CD4-positive, CD25-positive, alpha-beta regulatory T cell (primary cell): ENCODE results near the gene UBAP2. TPM values are rescaled to one million over a fixed set of nuclear protein-coding genes. Genes with fewer than 3 reads are reported as not detected.
"Not testable (repeated sequence)": the region's sequence is repeated elsewhere in the genome, so short reads cannot be mapped to it uniquely, and the experiment has no call there.

Source experiments
- ATAC-seq, 2 donors: fragments of 150-1000 bp; cut with Tn5 transposase; one replicate each; pipeline ENCODE4 v1.10.0; 2021; ENCODE audit warnings: low read depth in 2 of 2, moderate number of reproducible peaks in 2 of 2, moderate library complexity in 1 of 2
- DNase-seq, 3 donors: peaks; one replicate each; pipeline versions ENCODE4 v3.0.0 to v3.0.0-alpha.2; 2012 to 2022; ENCODE audit warnings: mixed read lengths in 1 of 3
- H3K27ac ChIP-seq: one replicate; pipeline ENCODE4 v1.7.0; 2013; ENCODE audit warnings: mild to moderate bottlenecking, low read length; ENCODE audit not compliant: insufficient read depth, poor library complexity, severe bottlenecking
- H3K27me3 ChIP-seq: one replicate; pipeline ENCODE4 v1.7.0; 2013; ENCODE audit warnings: low read length; ENCODE audit not compliant: control insufficient read depth, insufficient read depth
- H3K36me3 ChIP-seq: one replicate; pipeline ENCODE4 v1.7.0; 2013; ENCODE audit warnings: mild to moderate bottlenecking, low read length, moderate library complexity; ENCODE audit not compliant: control insufficient read depth, insufficient read depth
- H3K4me1 ChIP-seq: 2 replicates; pipeline ENCODE4 v1.7.0; 2013; ENCODE audit warnings: mild to moderate bottlenecking, low read length; ENCODE audit not compliant: insufficient read depth, control insufficient read depth, poor library complexity, severe bottlenecking
- H3K4me3 ChIP-seq: one replicate; pipeline ENCODE4 v1.7.0; 2013; ENCODE audit warnings: low read depth, mild to moderate bottlenecking, low read length, moderate library complexity
- H3K9me3 ChIP-seq, 2 experiments: 1 replicate in 1 of 2; 2 replicates in 1 of 2; pipeline ENCODE4 v1.7.0; 2013; ENCODE audit warnings: low read length in 2 of 2, mild to moderate bottlenecking in 1 of 2, moderate library complexity in 1 of 2; ENCODE audit not compliant: control insufficient read depth in 2 of 2
- H3K27ac Mint-ChIP-seq, 3 donors: one replicate each; pipeline ENCODE4 v1.8.0; 2020 to 2022; ENCODE audit warnings: mild to moderate bottlenecking in 3 of 3, mixed read lengths in 3 of 3, moderate library complexity in 2 of 3
- H3K27me3 Mint-ChIP-seq: one replicate; pipeline ENCODE4 v1.8.0; 2022; ENCODE audit warnings: mild to moderate bottlenecking, mixed read lengths
- H3K36me3 Mint-ChIP-seq: one replicate; pipeline ENCODE4 v1.8.0; 2020; ENCODE audit warnings: mixed read lengths
- H3K4me1 Mint-ChIP-seq, 4 donors: one replicate each; pipeline ENCODE4 v1.8.0; 2020 to 2022; ENCODE audit warnings: mixed read lengths in 4 of 4, mild to moderate bottlenecking in 1 of 4
- H3K4me3 Mint-ChIP-seq, 4 donors: one replicate each; pipeline ENCODE4 v1.8.0; 2020 to 2022; ENCODE audit warnings: mild to moderate bottlenecking in 4 of 4, mixed read lengths in 4 of 4, moderate library complexity in 3 of 4
- H3K9me3 Mint-ChIP-seq, 7 donors: one replicate each; pipeline ENCODE4 v1.8.0; 2020 to 2022; ENCODE audit warnings: mixed read lengths in 7 of 7, mild to moderate bottlenecking in 3 of 7, moderate library complexity in 2 of 7
- polyA plus RNA-seq, 4 donors: library from polyadenylated mRNA; unstranded; fragments of 300-500 nt; fragmentation: Illumina TruSeq; gene quantifications; one replicate each; pipeline ENCODE4 v1.2.3, GENCODE V29; 2021
- total RNA-seq: library from RNA; stranded (reverse); gene quantifications from one replicate; pipeline ENCODE4 v1.2.3, GENCODE V29; 2022

The UBAP2 gene
- total and polyA plus RNA-seq, 5 donors from 2014 or later, result 6.6 to 38.9 (median 9.4) TPM

DNA sequence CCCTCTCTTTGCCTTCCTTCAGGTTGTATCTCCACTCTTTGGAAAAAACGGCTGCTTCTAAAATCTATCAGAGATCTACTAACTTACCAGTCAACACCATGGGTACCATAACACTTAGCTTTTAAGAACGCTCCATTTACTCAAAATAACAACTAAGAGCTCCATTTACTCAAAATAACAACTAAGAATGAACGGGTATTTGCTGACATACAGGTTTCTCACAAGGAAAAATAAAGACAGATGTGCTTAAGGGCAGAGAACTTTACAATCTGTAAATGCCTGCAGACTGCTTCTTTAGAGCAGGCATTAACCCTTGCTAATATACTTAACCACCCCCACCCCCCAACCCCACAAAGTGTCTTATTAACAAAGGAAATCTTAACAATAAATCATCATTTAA, 2.8 kb downstream of the UBAP2 start:
- H3K9me3 ChIP-seq, result no peaks in the 10 kb centered on the region
- Mint-ChIP-seq H3K9me3 (peaks cover 0 to 2% (median 0%) of the 10 kb centered on the region in 7 donors), H3K4me3 (peak overlapping the region in 2 of 4 donors; percentile 22 to 59), H3K27me3 (peaks cover 5% of the 10 kb centered on the region), H3K36me3 (no peaks in the 10 kb centered on the region), H3K4me1 (peaks cover 19 to 49% (median 37%) of the 10 kb centered on the region in 4 donors), H3K27ac (peak overlapping the region in 1 of 3 donors; percentile 63)
- no peaks in the 10 kb centered on the region for H3K27me3 ChIP-seq
- ATAC-seq (no peak), DNase-seq (no peak)
- H3K4me3 ChIP-seq, result no peak overlapping the region
- peaks cover 27% of the 10 kb centered on the region for H3K4me1 ChIP-seq
- no peaks in the 10 kb centered on the region for H3K36me3 ChIP-seq
- no peak overlapping the region for H3K27ac ChIP-seq

DNA sequence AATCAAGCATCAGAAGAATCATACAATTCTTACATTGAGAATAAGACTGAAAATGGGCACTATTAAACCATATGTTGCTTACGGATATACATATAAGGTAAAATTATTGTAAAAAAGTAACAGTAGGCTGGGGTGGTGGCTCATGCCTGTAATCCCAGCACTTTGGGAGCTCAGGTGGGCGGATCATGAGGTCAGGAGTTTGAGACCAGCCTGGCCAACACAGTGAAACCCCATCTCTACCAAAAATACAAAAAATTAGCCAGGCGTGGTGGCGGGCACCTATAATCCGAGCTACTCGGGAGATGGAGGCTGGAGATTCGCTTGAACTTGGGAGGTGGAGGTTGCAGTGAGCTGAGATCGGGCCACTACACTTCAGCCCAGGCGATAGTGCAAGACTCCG, 6.6 kb downstream of the UBAP2 start:
- H3K4me3 Mint-ChIP-seq, H3K9me3 ChIP-seq, H3K27ac Mint-ChIP-seq, H3K27ac ChIP-seq, DNase-seq, H3K4me1 ChIP-seq, ATAC-seq, H3K36me3 ChIP-seq, H3K4me3 ChIP-seq, H3K27me3 Mint-ChIP-seq, H3K36me3 Mint-ChIP-seq, H3K9me3 Mint-ChIP-seq, H3K27me3 ChIP-seq: not testable (repeated sequence)
- H3K4me1 Mint-ChIP-seq, result peaks cover 12 to 32% (median 22%) of the 10 kb centered on the region in 4 donors

DNA sequence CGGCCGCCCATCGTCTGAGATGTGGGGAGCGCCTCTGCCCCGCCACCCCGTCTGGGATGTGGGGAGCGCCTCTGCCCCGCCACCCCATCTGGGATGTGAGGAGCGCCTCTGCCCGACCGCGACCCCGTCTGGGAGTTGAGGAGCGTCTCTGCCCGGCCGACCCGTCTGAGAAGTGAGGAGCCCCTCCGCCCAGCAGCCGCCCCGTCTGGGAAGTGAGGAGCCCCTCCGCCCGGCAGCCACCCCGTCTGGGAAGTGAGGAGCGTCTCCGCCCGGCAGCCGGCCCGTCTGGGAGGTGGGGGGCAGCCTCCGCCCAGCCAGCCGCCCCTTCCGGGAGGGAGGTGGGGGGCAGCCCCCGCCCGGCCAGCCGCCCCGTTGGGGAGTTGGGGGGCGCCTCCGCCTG, 9.8 kb downstream of the UBAP2 start:
- H3K4me3 ChIP-seq, result not testable (repeated sequence)

DNA sequence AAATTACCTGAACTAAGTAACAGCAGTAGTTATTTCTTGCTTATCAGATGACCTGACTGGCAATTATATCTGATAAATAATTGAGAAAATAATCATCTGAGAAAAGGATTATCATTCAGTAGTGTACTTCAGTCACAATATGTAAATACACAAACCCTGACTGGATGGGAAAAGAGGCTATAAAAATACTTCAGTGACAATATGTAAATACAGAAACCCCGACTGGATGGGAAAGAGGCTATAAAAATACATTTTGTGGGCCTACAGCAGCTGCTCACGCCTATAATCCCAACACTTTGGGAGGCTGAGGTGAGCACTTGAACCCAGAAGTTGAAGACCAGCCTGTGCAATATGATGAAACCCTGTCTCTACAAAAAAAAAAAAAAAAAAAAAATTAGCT, 11.1 kb downstream of the UBAP2 start:
- no peaks in the 10 kb centered on the region for H3K4me1 ChIP-seq
- H3K27me3 Mint-ChIP-seq, result peaks cover 5% of the 10 kb centered on the region
- H3K4me1 Mint-ChIP-seq, result peaks cover 19 to 37% (median 23%) of the 10 kb centered on the region in 4 donors
- DNase-seq, result no peak
- H3K9me3 ChIP-seq, result no peaks in the 10 kb centered on the region
- H3K27me3 ChIP-seq, result no peaks in the 10 kb centered on the region
- no peak overlapping the region for H3K4me3 ChIP-seq
- H3K27ac ChIP-seq, result no peak overlapping the region
- H3K9me3 Mint-ChIP-seq, result peaks cover 0 to 1% (median 0%) of the 10 kb centered on the region in 7 donors
- H3K4me3 Mint-ChIP-seq, result no peak overlapping the region
- ATAC-seq, result no peak
- H3K36me3 Mint-ChIP-seq, result peaks cover 4% of the 10 kb centered on the region
- no peaks in the 10 kb centered on the region for H3K36me3 ChIP-seq
- H3K27ac Mint-ChIP-seq, result no peak overlapping the region

More for the DNA sequence above, 9.8 kb downstream of the UBAP2 start:
- not testable (repeated sequence) for H3K9me3 ChIP-seq, H3K4me3 Mint-ChIP-seq, ATAC-seq, H3K36me3 Mint-ChIP-seq, H3K9me3 Mint-ChIP-seq, H3K27ac Mint-ChIP-seq, H3K27me3 Mint-ChIP-seq, DNase-seq, H3K4me1 ChIP-seq, H3K27ac ChIP-seq, H3K36me3 ChIP-seq, H3K27me3 ChIP-seq
- H3K4me1 Mint-ChIP-seq, result peaks cover 14 to 32% (median 22%) of the 10 kb centered on the region in 4 donors

DNA sequence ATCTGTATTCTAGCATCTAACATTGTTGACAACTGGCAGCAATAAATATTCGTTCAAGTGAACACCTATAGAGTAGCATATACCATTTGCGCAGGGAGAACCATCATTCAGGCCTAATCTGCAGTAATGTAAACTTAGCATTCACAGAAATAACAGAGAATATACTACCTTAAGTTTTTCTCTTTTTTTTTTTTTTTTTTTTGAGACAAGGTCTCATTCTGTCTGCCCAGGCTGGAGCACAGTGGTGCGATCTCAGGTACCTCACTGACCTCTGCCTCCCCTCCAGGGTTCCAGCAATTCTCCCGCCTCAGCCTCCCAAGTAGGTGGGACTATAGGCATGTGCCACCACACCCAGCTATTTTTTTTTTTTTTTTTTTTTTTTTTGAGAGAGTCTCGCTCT, 12.1 kb downstream of the UBAP2 start:
- Mint-ChIP-seq H3K4me3 (no peak overlapping the region), H3K36me3 (peaks cover 8% of the 10 kb centered on the region), H3K4me1 (peaks cover 19 to 34% (median 23%) of the 10 kb centered on the region in 4 donors), H3K9me3 (peaks cover 0 to 1% (median 0%) of the 10 kb centered on the region in 7 donors), H3K27me3 (peaks cover 5% of the 10 kb centered on the region), H3K27ac (no peak overlapping the region)
- H3K4me3 ChIP-seq, result no peak overlapping the region
- H3K27ac ChIP-seq, result no peak overlapping the region
- no peaks in the 10 kb centered on the region for H3K27me3 ChIP-seq
- no peak for DNase-seq
- no peaks in the 10 kb centered on the region for H3K4me1 ChIP-seq
- H3K9me3 ChIP-seq, result no peaks in the 10 kb centered on the region
- no peaks in the 10 kb centered on the region for H3K36me3 ChIP-seq
- no peak for ATAC-seq

DNA sequence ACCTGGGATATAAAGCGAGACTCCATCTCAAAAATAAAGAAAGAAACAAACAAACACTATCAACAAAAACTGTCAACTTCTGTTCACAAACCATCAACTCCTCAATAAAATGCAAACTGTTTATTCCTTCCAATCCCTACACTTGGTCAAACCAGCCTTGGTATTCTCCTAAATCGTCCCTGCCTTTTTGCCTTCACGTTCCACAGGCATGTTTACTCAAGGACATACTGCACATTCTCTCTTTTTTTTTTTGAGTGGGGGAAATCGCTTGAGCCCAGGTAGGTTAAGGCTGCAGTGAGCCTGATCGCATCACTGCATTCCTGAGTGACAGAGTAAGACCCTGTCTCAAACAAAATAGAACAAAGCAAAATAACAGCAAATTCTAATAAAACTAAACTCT, 13.0 kb downstream of the UBAP2 start:
- H3K4me1 ChIP-seq, result no peaks in the 10 kb centered on the region
- no peaks in the 10 kb centered on the region for H3K36me3 ChIP-seq
- DNase-seq (no peak), ATAC-seq (no peak)
- no peak overlapping the region for H3K4me3 ChIP-seq
- H3K4me3 Mint-ChIP-seq, result peak overlapping the region in 1 of 4 donors; percentile 65
- H3K4me1 Mint-ChIP-seq, result peaks cover 17 to 33% (median 22%) of the 10 kb centered on the region in 4 donors
- H3K9me3 ChIP-seq, result no peaks in the 10 kb centered on the region
- H3K27me3 Mint-ChIP-seq, result peaks cover 5% of the 10 kb centered on the region
- H3K36me3 Mint-ChIP-seq, result peaks cover 12% of the 10 kb centered on the region
- H3K9me3 Mint-ChIP-seq, result no peaks in the 10 kb centered on the region
- no peaks in the 10 kb centered on the region for H3K27me3 ChIP-seq
- H3K27ac ChIP-seq, result no peak overlapping the region
- H3K27ac Mint-ChIP-seq, result no peak overlapping the region

DNA sequence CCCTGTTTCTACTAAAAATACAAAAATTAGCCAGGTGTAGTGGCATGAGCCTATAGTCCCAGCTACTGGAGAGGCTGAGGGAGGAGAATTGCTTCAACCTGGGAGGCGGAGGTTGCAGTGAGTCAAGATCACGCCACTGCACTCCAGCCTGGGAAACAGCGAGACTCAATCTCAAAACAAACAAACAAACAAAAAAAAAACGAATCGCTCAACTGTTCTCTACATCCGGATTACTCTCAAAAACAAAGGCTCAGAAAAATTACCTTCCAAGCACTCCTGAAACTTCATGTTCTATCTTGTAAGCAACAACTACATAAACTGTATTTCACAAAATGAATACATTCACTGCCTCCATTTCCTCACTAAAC, 14.0 kb downstream of the UBAP2 start:
- Mint-ChIP-seq H3K9me3 (no peaks in the 10 kb centered on the region), H3K4me1 (peaks cover 14 to 33% (median 22%) of the 10 kb centered on the region in 4 donors), H3K27ac (peak overlapping the region in 2 of 3 donors; percentile 12 to 57), H3K27me3 (peaks cover 5% of the 10 kb centered on the region), H3K36me3 (peaks cover 12% of the 10 kb centered on the region), H3K4me3 (no peak overlapping the region)
- Histone ChIP-seq H3K36me3 (no peaks in the 10 kb centered on the region), H3K27ac (no peak overlapping the region), H3K4me3 (no peak overlapping the region), H3K27me3 (no peaks in the 10 kb centered on the region), H3K9me3 (no peaks in the 10 kb centered on the region), H3K4me1 (no peaks in the 10 kb centered on the region)
- ATAC-seq (no peak), DNase-seq (no peak)

DNA sequence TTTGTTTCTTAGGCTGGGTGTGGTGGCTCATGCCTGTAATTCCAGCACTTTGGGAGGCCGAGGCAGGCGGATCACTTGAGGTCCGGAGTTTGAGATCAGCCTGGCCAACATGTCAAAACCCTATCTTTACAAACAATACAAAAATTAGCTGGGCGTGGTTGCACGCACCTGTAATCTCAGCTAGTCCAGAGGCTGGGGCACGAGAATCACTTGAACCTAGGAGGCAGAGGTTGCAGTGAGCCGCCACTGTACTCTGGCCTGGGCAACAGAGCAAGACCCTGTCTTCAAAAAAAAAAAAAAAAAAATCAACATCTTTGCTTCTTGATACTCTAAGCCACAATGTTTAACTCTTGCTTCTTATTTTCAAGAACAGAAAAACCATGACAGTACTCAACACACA, 16.1 kb downstream of the UBAP2 start:
- Mint-ChIP-seq H3K36me3 (peaks cover 16% of the 10 kb centered on the region), H3K4me3 (no peak overlapping the region), H3K27ac (no peak overlapping the region), H3K27me3 (peaks cover 5% of the 10 kb centered on the region), H3K4me1 (peaks cover 17 to 33% (median 20%) of the 10 kb centered on the region in 4 donors), H3K9me3 (no peaks in the 10 kb centered on the region)
- Histone ChIP-seq H3K27me3 (no peaks in the 10 kb centered on the region), H3K9me3 (no peaks in the 10 kb centered on the region), H3K4me1 (no peaks in the 10 kb centered on the region), H3K4me3 (no peak overlapping the region), H3K36me3 (peaks cover 5% of the 10 kb centered on the region), H3K27ac (no peak overlapping the region)
- ATAC-seq, result no peak
- DNase-seq, result no peak
